Middle frontal gyrus (tissue), 1 donor: Measurements from ENCODE around the gene PILRA.
"Not testable (repeated sequence)": the region's sequence is repeated elsewhere in the genome, so short reads cannot be mapped to it uniquely, and the experiment has no call there.

ENCODE experiments used
- DNase-seq: peaks from one replicate; pipeline ENCODE4 v3.0.0-alpha.2; 2015; ENCODE audit warnings: low spot score; ENCODE audit errors: extremely low spot score

PILRA gene

DNA sequence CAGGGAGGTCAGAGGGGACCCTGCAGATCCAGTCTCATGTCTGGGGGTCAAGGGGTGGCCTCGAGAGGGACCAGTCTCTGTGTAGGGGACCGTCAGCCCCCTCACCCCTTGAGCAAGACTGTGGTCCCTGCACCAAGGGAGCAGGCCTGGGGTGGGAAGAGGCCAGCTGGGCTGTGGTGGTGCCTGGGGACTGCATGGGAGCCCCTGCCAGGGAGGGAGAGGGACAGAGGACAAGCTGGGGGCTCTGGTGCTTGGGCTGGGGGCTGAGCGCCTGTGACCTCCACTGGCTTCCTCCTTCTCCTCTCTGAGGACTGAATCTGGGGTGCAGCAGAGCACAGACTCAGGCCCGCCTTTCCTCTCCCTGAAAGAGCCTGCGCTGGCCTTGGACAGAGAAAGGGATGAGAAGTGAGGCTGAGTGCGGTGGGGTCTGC, 16.1 kb upstream of the PILRA start:
- DNase-seq = no peak

DNA sequence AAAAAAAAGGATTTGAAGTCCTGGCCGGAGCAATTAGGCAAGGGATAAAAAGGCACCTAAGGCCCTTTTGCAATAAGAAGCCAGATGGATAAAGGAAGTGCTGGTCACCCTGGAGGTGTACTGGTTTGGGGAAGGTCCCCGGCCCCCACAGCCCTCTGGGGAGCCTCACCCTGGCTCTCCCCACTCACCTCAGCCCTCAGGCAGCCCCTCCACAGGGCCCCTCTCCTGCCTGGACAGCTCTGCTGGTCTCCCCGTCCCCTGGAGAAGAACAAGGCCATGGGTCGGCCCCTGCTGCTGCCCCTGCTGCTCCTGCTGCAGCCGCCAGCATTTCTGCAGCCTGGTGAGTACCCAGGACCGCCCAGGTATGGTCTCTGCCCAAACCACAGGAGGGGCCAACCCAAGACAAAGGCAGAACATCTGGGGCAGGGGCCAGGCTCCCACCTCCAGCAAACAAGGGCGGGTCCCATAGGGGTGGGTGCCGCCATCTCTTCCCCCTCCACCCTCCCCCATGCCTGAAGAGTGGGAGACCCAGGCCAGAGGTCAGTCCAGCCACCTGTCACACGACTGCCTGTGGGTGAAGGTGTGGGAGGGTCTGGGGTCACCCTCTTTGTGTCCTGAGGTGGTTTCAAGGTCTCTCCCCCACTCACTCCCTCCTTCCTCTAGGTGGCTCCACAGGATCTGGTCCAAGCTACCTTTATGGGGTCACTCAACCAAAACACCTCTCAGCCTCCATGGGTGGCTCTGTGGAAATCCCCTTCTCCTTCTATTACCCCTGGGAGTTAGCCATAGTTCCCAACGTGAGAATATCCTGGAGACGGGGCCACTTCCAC, 15.0 kb upstream of the PILRA start, which contains the start of gene PILRB:
Gene PILRB (plus strand): TSS at position 91 of the 830 bp plus-strand sequence. CDS start 186 bp downstream, at position 277.
- DNase-seq = no peak

DNA sequence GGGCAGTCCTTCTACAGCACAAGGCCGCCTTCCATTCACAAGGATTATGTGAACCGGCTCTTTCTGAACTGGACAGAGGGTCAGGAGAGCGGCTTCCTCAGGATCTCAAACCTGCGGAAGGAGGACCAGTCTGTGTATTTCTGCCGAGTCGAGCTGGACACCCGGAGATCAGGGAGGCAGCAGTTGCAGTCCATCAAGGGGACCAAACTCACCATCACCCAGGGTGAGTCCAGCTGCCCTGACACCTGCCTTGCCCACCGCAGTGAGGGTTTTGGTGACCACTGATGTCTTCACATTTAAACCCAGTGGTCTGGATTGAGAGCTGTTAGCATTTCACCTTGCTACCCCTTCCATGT, 14.5 kb upstream of the PILRA start:
- no peak for DNase-seq

DNA sequence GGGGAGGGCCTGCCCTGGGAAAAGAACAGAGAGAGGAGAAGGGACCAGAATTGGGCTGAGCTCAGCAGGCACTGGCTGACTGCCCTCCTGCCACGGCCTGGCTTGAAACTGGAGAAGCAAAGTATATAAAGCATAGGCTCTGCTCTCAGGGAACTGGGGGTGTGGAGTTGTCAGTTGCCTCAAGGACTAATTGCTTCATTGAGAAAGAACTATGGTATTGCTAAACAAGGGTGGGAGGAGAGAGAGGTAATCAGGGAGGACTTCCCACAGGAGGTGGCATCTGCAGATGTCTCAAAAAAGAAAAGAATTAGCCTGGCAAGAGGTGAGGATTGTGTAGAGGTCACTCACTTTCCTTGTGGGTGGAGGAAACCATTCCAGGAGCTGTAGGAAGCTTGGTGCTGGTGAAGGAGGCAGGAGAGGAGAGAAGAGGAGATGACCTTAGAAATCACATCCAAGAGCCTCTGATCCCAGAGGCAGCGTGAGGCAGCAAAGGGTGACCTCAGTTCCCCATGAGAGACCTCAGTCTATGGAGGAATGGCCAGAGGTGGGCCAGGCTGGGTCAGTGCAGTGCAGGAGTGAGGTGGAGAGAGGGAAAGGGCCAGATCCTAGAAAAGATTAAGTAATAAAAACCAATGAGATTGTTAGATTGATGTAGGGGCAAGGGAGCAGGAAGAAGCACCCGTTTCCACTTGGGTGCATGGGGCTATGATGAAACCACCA, 13.0 kb upstream of the PILRA start:
- no peak for DNase-seq

DNA sequence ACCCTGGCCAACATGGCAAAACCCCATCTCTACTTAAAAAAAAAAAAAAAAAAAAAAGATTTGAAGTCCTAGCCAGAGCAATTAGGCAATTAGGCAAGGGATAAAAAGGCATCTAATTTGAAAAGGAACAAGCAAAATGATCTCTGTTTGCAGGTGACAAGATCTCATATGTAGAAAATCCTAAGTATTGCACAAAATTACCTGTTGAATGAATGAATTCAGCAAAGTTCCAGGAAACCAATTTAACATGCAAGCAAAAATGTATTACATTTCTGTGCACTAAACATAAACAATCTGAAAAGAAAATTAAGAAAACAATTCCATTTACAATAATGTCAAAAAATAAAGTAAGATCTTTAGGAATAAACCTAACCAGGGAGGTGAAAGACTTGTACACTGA, 10.2 kb upstream of the PILRA start:
- no peak for DNase-seq

DNA sequence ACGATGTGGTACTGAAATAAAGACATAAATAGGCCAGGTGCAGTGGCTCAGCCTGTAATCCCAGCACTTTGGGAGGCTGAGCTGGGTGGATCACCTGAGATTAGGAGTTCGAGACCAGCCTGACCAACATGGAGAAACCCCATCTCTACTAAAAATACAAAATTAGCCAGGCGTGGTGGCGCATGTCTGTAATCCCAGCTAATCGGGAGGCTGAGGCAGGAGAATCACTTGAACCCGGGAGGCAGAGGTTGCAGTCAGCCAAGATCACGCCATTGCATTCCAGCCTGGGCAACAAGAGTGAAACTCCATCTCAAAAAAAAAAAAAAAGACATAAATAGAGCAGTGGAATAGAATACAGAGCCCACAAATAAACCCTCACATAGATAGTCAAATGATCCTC, 9.5 kb upstream of the PILRA start:
- not testable (repeated sequence) for DNase-seq

DNA sequence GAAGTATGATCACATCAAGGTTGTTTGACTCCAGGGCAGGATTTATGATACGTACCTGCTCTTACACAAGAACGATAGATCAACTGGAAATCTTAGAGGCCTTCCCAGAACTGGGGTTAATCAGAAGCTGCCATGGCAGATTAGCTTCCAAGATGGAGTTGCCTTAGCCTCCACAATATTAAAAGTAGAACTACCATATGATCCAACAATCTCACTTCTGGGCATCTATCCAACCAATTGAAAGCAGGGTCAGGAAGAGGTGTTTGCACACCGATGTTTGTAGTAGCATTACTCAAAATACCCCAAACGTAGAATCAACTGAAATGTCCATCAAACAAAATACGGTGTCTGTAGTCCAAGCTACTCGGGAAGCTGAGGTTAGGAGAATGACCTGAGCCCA, 8.8 kb upstream of the PILRA start:
- no peak for DNase-seq

DNA sequence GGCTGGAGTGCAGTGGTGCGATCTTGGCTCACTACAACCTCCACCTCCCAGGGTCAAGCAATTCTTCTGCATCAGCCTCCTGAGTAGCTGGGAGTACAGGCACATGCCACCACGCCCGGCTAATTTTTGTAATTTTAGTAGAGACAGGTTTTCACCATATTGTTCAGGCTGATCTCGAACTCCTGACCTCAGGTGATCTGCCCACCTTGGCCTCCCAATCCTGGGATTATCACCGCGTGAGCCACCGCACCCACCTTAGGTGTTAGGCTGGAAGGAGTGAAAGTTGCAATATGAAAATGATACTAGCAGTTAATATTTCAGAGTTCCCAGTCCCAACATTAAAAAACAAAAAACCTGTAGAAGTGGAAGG, 7.3 kb upstream of the PILRA start:
- DNase-seq = not testable (repeated sequence)

DNA sequence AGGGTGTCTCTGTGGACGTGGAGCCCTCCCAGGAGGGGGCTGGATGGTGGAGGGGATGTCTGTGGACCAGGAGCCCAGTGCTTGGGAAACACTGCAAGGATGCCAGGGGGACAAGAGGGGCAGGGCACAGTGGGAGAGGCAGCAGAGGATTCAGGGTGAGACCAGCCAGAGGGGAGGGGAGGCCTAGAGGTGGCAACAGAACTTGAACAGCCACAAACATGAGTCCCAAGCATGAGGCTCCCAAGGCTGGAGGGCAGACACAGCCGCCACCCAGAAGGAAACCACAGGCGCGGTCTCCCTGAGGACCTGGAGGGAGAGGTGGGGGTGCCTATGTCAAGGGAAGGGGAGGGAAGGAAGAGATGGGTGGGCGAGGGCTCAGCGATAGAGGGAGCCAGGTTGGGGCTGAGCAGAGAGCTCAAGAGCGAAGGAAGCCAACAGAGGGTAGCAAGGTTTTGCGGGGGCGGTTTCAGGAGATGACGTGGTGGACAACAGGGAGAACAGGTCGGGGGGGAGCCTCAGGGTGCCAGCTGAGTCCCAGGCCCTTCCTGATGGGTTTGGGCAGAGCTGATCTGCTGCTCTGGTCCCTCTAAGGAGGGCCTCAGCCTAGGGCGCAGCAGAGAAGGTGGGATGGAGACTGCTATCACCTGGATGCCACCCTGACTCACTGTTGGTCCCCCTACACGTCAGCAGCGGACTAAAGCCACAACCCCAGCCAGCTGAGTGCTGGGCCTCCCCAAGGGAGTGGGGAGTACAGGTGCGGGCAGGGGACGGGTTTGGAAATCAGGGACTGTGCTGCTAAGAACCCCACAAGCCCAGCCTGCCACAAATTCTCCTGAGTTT, 6.7 kb upstream of the PILRA start:
- no peak for DNase-seq

DNA sequence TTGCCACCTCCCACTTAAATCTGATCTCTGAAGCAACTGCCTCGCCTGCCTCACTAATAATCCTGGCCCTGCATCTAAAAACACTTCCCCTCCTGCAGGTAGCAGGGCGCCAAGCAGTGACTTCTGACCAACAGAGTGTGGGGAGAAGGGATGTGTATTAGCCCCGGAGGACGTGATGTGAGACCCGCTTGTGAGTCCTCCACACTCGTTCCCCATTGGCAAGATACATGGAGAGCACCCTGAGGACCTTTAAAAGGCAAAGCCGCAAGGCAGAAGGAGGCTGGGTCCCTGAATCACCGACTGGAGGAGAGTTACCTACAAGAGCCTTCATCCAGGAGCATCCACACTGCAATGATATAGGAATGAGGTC, 6.1 kb upstream of the PILRA start:
- no peak for DNase-seq

DNA sequence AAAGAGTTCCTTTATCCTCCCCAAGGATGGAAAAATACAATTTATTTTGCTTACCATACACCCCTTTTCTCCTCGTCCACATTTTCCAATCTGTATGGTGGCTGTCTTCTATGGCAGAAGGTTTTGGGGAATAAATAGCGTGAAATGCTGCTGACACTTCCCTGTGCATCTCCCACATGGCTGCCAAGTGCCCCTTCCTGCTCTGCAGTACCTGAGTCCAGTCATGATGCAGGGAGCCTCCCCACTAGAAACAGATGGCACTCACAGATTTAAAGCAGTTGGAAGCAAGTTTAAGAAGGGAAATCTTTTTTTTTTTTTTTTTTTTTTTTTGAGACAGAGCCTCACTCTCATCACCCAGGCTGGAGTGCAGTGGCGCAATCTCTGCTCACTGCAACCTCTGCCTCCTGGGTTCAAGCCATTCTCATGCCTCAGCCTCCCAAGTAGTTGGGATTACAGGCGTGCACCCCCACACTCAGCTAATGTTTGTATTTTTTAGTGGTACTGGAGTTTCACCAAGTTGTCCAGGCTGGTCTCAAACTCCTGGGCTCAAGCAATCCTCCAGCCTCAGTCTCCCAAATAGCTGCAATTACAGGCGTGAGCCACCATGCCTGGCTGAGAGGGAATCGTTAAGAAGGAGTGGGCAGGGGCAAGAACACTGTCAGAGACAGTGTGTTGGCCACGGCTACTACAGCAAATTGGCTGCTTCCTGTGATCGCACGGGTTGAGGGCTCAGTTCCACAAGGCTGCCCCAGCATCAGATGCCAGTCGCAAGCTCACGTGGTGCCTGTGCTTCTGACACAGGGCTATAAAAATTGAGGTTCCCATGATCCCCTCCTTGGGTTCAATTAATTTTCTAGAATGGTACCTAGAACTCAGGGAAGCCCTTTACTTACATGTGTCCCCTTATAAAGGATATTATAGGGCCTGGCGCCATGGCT, 5.3 kb upstream of the PILRA start:
- DNase-seq = no peak

DNA sequence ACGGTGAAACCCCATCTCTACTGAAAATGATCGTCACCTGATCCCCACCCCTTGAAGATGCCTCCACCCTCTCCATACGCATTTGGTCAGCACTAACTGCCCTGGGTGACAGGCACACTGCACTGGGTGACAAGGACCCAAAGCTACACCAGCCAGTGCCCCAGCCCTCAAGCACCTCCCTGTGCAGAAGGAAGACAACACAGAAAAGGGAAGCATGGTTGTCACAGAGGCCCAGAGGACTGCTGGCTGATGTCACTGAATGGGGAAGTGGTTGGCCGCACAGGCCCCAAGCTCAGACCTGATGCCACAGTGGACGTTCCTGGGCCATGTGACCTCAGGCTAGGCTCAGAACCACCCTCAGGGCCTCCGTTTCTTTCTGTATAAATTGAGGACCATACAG, 4.2 kb upstream of the PILRA start:
- DNase-seq = no peak

DNA sequence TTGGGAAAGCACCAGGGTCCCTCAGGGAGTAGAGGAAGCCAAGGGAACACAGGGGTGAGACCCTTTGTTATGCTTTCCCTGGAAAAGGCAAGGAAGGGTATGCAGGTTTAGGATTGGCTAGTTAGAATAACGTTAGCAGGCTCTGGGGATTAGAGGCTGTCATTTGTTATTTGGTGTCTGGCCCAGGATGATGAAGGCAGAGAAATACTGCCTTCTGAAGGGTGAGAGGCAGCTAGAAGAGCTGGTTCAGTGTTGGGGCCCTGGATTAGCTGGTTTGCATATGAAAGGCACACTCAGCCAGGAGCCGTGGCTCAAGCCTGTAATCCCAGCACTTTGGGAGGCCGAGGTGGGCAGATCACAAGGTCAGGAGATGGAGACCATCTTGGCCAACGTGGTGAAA, 3.0 kb upstream of the PILRA start:
- DNase-seq = no peak

DNA sequence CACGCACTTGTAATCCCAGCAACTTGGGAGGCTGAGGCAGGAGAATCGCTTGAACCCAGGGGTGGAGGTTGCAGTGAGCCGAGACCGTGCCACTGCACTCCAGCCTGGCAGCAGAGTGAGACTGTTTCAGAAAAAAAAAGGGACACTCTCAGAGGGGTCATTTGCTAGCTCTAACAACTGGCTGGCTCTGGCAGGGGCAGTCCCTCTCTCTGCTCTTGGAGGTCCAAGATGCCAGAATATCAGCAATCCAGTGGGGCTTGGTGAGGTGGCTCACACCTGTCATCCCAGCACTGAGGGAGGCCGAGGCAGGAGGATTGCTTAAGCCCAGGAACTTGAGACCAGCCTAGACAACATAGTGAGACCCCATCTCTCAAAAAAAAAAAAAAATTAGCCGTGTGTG, 2.5 kb upstream of the PILRA start:
- no peak for DNase-seq

DNA sequence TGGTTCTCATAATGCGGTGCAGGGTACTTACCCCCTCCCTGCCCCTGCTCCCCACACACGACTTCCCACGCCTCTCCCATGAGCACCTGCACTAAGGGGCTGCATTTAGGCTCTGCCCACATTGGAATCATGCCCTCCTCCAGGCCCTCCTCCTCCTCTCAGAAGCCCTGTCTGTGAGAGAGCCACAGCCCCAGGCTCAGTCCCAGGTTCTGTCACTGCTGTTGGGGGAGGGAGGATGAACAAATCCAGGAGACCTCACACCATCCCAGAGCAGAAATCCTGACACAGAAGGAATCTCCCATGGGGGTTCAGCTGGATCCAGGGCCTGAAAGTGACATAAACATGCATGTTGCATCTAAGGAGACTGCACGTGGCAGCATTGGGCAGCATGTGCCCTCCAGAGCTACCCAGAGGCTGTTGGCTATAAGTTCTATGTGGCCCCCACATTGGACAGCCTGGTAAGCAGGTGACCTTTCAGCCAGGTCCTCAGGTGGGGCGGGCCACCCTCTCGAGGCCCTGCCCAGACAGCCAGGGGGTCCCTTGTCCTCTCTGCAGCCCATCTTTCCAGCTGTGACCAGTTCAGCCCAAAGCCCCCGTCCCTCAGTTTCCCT, 1.6 kb upstream of the PILRA start:
- DNase-seq = no peak

DNA sequence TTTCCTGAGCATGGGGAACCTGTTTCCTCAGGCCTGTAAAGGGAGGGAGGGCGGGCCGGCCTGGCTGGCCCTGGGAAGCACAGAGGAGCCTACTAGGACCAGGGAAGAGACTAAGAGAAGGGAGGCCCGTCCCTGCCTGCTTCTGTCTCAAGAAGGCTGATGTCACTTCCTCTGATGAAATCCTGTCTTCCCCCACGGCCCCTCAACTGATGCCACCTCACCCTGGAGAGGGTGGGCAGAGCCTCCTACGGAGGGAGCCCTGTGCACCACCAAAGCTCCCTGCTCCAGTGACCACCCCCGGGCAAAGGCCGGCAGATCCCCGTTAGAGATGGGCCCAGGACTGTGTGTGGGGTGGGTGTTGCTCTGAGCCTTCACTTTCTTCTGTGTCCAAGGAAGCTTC, 1.0 kb upstream of the PILRA start:
- no peak for DNase-seq

DNA sequence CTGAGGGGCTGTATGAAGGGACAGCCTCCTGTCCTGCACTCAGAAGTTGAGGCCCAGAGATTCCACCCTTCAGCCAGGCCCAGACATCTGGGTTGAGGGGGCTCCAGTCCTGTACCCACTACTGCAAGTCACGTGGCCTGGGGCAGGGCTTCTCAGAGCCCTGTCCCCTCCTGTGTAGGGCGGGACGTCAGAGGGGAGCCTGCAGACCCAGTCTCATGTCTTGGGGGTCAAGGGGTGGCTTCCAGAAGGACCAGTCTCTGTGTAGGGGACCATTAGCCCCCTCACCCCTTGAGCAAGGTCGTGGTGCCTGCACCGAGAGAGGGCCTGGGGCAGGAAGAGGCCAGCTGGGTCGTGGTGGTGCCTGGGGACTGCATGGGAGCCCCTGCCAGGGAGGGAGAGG, 593 bp upstream of the PILRA start:
- DNase-seq = no peak

DNA sequence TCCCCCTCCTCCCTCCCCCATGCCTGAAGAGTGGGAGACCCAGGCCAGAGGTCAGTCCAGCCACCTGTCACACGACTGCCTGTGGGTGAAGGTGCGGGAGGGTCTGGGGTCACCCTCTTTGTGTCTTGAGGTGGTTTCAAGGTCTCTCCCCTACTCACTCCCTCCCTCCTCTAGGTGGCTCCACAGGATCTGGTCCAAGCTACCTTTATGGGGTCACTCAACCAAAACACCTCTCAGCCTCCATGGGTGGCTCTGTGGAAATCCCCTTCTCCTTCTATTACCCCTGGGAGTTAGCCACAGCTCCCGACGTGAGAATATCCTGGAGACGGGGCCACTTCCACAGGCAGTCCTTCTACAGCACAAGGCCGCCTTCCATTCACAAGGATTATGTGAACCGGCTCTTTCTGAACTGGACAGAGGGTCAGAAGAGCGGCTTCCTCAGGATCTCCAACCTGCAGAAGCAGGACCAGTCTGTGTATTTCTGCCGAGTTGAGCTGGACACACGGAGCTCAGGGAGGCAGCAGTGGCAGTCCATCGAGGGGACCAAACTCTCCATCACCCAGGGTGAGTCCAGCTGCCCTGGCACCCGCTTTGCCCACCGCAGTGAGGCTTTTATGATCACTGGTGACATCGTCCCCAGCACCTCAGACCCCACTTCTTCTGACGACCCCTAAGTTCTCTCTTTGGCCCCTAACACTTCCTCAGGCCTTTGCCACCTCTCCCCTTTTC, 747 bp downstream of the PILRA start:
- not testable (repeated sequence) for DNase-seq

DNA sequence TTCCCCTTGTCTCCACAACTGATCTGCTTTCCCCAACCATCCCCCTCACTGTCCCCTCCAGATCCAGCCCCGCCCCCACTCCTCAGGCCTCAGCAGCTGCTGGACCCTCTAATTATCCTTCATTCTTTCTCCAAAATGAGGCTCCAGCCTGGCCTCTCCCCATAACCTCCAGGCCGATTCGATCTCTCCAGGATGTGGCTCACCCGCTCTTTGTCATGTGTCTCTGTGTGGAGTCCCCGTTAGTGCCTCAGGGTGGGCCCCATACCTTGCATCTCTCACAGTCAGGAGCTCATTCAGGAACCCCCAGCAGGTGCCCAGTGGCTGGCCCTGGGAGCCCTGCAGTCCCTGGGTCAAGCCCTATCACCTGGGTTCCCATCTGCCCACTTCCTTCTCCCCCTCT, 1.3 kb downstream of the PILRA start:
- no peak for DNase-seq

DNA sequence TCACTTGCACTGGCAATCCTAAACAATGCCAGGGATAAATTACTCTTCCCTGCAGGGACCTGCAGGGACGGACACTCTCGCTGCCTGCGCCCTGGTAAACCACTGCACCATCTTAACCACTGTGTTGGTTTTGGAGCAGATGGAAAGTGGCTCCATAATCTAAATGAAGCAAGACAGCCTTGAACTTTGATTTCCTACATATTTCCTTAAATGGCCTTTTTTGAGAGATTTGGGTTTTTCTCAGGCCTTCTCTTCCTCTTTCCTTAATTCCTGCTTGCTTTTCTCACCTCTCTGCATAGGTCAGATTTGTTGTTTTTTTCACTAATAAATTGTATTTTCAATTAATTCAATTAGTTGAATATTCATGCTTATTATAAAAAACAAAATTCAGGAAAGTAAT, 2.8 kb downstream of the PILRA start:
- no peak for DNase-seq
